CD14-positive monocyte (primary cell): Measurements from ENCODE around the gene SLC6A18. TPM values are rescaled to one million over a fixed set of nuclear protein-coding genes. Genes with fewer than 3 reads are reported as not detected.

ENCODE experiments used
- DNase-seq, 3 donors: peaks; one replicate each; pipeline ENCODE4 v3.0.0-alpha.2; 2011 to 2022
- H2AFZ ChIP-seq: 2 replicates; pipeline ENCODE4 v1.6.0; 2012; ENCODE audit warnings: mild to moderate bottlenecking, low read depth, low read length, inconsistent platforms; ENCODE audit not compliant: insufficient read depth, poor library complexity, severe bottlenecking
- H3K27ac ChIP-seq, 2 donors: 1 replicate in 1 of 2; 2 replicates in 1 of 2; pipeline ENCODE4 v1.5.1; 2012 to 2013; ENCODE audit warnings: low read length in 2 of 2, control low read depth in 1 of 2, inconsistent platforms in 1 of 2, low read depth in 1 of 2, mild to moderate bottlenecking in 1 of 2
- H3K27me3 ChIP-seq, 2 donors: one replicate each; pipeline versions ENCODE4 v1.6.0 to v1.6.1; 2011 to 2013; ENCODE audit warnings: low read length in 2 of 2; ENCODE audit not compliant: control insufficient read depth in 2 of 2, insufficient read depth in 2 of 2
- H3K36me3 ChIP-seq, 2 donors: replicated peaks in 1 of 2; 1 replicate in 1 of 2; 2 replicates in 1 of 2; pipeline versions ENCODE4 v1.5.1 to v1.6.1; 2012 to 2013; ENCODE audit warnings: low read length in 2 of 2, control low read depth in 1 of 2, inconsistent platforms in 1 of 2, mild to moderate bottlenecking in 1 of 2; ENCODE audit not compliant: insufficient read depth in 2 of 2, control insufficient read depth in 1 of 2
- H3K4me1 ChIP-seq, 2 donors: 1 replicate in 1 of 2; 2 replicates in 1 of 2; pipeline versions ENCODE4 v1.5.1 to v1.6.1; 2012 to 2013; ENCODE audit warnings: low read length in 2 of 2, control low read depth in 1 of 2, inconsistent platforms in 1 of 2, mild to moderate bottlenecking in 1 of 2, moderate library complexity in 1 of 2; ENCODE audit not compliant: insufficient read depth in 2 of 2, control insufficient read depth in 1 of 2
- H3K4me2 ChIP-seq: replicated peaks from 2 replicates; pipeline ENCODE3; 2012; ENCODE audit warnings: low read length, moderate library complexity, mild to moderate bottlenecking; ENCODE audit not compliant: poor library complexity, severe bottlenecking; ENCODE audit errors: extremely low read depth
- H3K4me3 ChIP-seq, 3 experiments: fragments of 200-600 bp in 1 of 3; sonication (generic) in 1 of 3; replicated peaks in 1 of 3; 1 replicate in 2 of 3; 2 replicates in 1 of 3; pipeline ENCODE4 v1.5.1; 2011 to 2013; ENCODE audit warnings: low read length in 3 of 3, mild to moderate bottlenecking in 3 of 3, control low read depth in 2 of 3, low read depth in 2 of 3, inconsistent platforms in 1 of 3, moderate library complexity in 1 of 3
- H3K79me2 ChIP-seq: 2 replicates; pipeline ENCODE4 v1.6.0; 2012; ENCODE audit warnings: mild to moderate bottlenecking, control low read depth, inconsistent platforms, low read length, moderate library complexity; ENCODE audit not compliant: insufficient read depth
- H3K9ac ChIP-seq: 2 replicates; pipeline ENCODE4 v1.6.0; 2017; ENCODE audit warnings: low read length, mild to moderate bottlenecking; ENCODE audit not compliant: insufficient read depth, poor library complexity, severe bottlenecking
- H3K9me3 ChIP-seq, 2 donors: replicated peaks in 1 of 2; 1 replicate in 1 of 2; 2 replicates in 1 of 2; pipeline versions ENCODE4 v1.5.1 to v1.6.1; 2012 to 2013; ENCODE audit warnings: low read length in 2 of 2, control low read depth in 1 of 2; ENCODE audit not compliant: control insufficient read depth in 1 of 2, insufficient read depth in 1 of 2
- H4K20me1 ChIP-seq: 2 replicates; pipeline ENCODE4 v1.6.0; 2012; ENCODE audit warnings: mild to moderate bottlenecking, low read length, control low read depth, moderate library complexity; ENCODE audit not compliant: insufficient read depth
- H3K27ac Mint-ChIP-seq, 7 donors: one replicate each; pipeline ENCODE4 v1.8.0; 2020; ENCODE audit warnings: mild to moderate bottlenecking in 7 of 7, mixed read lengths in 7 of 7, moderate library complexity in 6 of 7, inconsistent platforms in 2 of 7
- H3K27me3 Mint-ChIP-seq, 3 donors: one replicate each; pipeline ENCODE4 v1.8.0; 2021 to 2022; ENCODE audit warnings: low read depth in 3 of 3, mild to moderate bottlenecking in 3 of 3, mixed read lengths in 3 of 3, moderate library complexity in 3 of 3, inconsistent platforms in 1 of 3
- H3K36me3 Mint-ChIP-seq, 2 donors: one replicate each; pipeline ENCODE4 v1.8.0; 2020; ENCODE audit warnings: mixed read lengths in 2 of 2, inconsistent platforms in 1 of 2, mild to moderate bottlenecking in 1 of 2
- H3K4me1 Mint-ChIP-seq: one replicate; pipeline ENCODE4 v1.8.0; 2020; ENCODE audit warnings: mild to moderate bottlenecking, mixed read lengths
- H3K4me3 Mint-ChIP-seq, 2 donors: one replicate each; pipeline ENCODE4 v1.8.0; 2020; ENCODE audit warnings: mild to moderate bottlenecking in 2 of 2, mixed read lengths in 2 of 2, moderate library complexity in 1 of 2
- H3K9me3 Mint-ChIP-seq, 7 donors: one replicate each; pipeline ENCODE4 v1.8.0; 2020 to 2022; ENCODE audit warnings: mixed read lengths in 7 of 7, mild to moderate bottlenecking in 6 of 7, moderate library complexity in 6 of 7, inconsistent platforms in 2 of 7
- WGBS: methylation state at CpG from one replicate; pipeline ENCODE4 v1.1.5; 2013; ENCODE audit warnings: missing lambda C conversion rate; ENCODE audit not compliant: insufficient coverage; 5-methylcytosine and 5-hydroxymethylcytosine counted together
- intact Hi-C, 2 donors: fragments of 100-400 bp; cut with micrococcal nuclease; formaldehyde crosslinking; loops; one replicate each; pipeline versions ENCODE4 v1.15.0 to v1.15.1; 2023
- polyA plus RNA-seq, 3 donors: library from polyadenylated mRNA; depleted of rRNA in 1 of 3; unstranded in 2 of 3; stranded (reverse) in 1 of 3; fragments of 300-500 nt in 2 of 3; fragments of >200 nt in 1 of 3; fragmentation: Illumina TruSeq in 2 of 3; gene quantifications; 1 replicate in 2 of 3; 2 replicates in 1 of 3; pipeline ENCODE4 v1.2.3, GENCODE V29; 2012 to 2021
- TF ChIP-seq, protein P1 (sequence below): fragments of 200-600 bp; IDR thresholded peaks from one replicate; pipeline ENCODE4 v1.8.0; 2022; ENCODE audit warnings: antibody characterized with exemption, mild to moderate bottlenecking

Gene SLC6A18
- polyA plus RNA-seq, 3 donors: not detected

DNA sequence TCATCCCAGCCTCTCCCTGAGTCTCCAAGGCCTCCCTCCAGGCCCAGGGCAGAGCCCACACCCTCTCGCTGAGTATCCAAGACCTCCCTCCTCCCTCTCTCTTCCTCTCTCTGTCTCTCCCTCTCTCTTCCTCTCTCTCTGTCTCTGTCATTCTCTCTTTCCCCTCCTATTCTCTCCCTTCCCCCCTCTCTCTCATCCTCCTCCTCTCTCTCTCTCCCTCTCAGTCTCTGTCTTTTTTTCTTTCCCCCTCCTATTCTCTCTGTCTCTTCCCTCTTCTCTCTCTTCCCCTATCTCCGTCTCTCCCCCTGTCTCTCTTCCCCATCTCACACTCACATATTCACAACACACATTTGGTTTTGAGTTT is 15.7 kb upstream of the SLC6A18 start:
- H4K20me1 ChIP-seq: no peaks in the 10 kb centered on the region
- no peak overlapping the region for H3K27ac ChIP-seq
- whole genome bisulfite sequencing: 88% methylated on average over 2 of the region's 2 CpGs
- H3K36me3 Mint-ChIP-seq: no peaks in the 10 kb centered on the region
- intact Hi-C loops: no loop called here
- H3K9me3 ChIP-seq: no peaks in the 10 kb centered on the region
- H3K4me3 Mint-ChIP-seq: no peak overlapping the region
- no peak overlapping the region for H3K4me2 ChIP-seq
- peaks cover 3 to 11% (median 4%) of the 10 kb centered on the region in 3 donors for H3K27me3 Mint-ChIP-seq
- no peaks in the 10 kb centered on the region for H3K27me3 ChIP-seq
- no peak overlapping the region for H2AFZ ChIP-seq
- TF ChIP-seq, protein P1, sequence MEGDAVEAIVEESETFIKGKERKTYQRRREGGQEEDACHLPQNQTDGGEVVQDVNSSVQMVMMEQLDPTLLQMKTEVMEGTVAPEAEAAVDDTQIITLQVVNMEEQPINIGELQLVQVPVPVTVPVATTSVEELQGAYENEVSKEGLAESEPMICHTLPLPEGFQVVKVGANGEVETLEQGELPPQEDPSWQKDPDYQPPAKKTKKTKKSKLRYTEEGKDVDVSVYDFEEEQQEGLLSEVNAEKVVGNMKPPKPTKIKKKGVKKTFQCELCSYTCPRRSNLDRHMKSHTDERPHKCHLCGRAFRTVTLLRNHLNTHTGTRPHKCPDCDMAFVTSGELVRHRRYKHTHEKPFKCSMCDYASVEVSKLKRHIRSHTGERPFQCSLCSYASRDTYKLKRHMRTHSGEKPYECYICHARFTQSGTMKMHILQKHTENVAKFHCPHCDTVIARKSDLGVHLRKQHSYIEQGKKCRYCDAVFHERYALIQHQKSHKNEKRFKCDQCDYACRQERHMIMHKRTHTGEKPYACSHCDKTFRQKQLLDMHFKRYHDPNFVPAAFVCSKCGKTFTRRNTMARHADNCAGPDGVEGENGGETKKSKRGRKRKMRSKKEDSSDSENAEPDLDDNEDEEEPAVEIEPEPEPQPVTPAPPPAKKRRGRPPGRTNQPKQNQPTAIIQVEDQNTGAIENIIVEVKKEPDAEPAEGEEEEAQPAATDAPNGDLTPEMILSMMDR: no peak
- no peak for DNase-seq
- H3K27ac Mint-ChIP-seq: no peak overlapping the region
- H3K4me1 Mint-ChIP-seq: no peaks in the 10 kb centered on the region
- H3K9ac ChIP-seq: no peak overlapping the region
- no peaks in the 10 kb centered on the region for H3K4me1 ChIP-seq
- no peaks in the 10 kb centered on the region for H3K36me3 ChIP-seq
- peaks cover 0 to 6% (median 0%) of the 10 kb centered on the region in 7 donors for H3K9me3 Mint-ChIP-seq
- H3K4me3 ChIP-seq: no peak overlapping the region
- H3K79me2 ChIP-seq: no peaks in the 10 kb centered on the region

DNA sequence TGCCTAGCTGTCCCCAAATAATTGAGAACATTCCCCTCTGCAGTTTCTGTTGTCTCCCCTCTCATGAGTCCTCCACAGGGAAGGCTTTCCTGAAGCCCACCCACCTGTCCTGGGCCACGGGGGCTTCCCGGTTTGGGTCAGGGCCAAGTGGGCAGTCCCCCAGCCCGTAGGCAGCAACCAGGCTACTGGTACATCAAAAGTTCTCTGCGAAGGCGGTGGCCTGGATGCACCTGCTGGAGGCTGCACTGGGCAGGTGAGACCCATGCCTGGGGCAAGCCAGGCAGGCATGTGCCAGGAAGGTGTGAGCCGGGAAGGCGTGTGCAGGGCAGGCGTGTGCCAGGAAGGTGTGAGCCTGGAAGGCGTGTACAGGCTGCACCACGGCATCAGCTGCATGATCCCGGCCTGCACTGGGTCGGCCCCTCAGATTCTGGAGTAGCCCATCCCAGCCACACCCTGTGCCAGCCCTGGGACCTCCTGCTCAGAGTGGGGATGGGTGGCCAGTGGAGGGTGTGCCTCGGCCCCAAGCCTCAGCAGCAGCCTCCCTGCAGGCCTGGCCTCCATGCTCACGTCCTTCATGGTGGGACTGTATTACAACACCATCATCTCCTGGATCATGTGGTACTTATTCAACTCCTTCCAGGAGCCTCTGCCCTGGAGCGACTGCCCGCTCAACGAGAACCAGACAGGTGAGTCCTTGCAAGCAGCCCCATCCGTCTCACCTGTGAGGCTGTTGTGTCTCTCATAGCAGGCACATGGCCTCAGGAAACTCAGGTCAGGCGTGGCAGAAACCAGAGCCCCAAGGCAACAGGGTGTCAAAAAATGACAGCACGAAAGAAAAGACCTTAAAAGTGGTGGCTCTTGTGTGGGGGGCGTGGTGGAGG is 15.0 kb upstream of the SLC6A18 start:
- TF ChIP-seq, protein P1: no peak
- H3K4me2 ChIP-seq: no peak overlapping the region
- no peak overlapping the region for H2AFZ ChIP-seq
- H3K9me3 Mint-ChIP-seq: peaks cover 0 to 6% (median 0%) of the 10 kb centered on the region in 7 donors
- intact Hi-C loops: no loop called here
- no peaks in the 10 kb centered on the region for H3K9me3 ChIP-seq
- no peaks in the 10 kb centered on the region for H3K4me1 Mint-ChIP-seq
- no peak overlapping the region for H3K9ac ChIP-seq
- H3K27ac ChIP-seq: no peak overlapping the region
- H3K4me3 Mint-ChIP-seq: no peak overlapping the region
- H3K4me1 ChIP-seq: no peaks in the 10 kb centered on the region
- H3K36me3 Mint-ChIP-seq: no peaks in the 10 kb centered on the region
- no peaks in the 10 kb centered on the region for H3K36me3 ChIP-seq
- H4K20me1 ChIP-seq: no peaks in the 10 kb centered on the region
- no peaks in the 10 kb centered on the region for H3K27me3 ChIP-seq
- H3K4me3 ChIP-seq: no peak overlapping the region
- H3K79me2 ChIP-seq: no peaks in the 10 kb centered on the region
- no peak for DNase-seq
- WGBS: 89% methylated on average over 15 of the region's 21 CpGs
- H3K27me3 Mint-ChIP-seq: peaks cover 2 to 11% (median 4%) of the 10 kb centered on the region in 3 donors
- no peak overlapping the region for H3K27ac Mint-ChIP-seq
